Cortex of kidney (tissue), 1 donor: ENCODE data around the gene NIFK.
"Not testable (repeated sequence)": the region's sequence is repeated elsewhere in the genome, so short reads cannot be mapped to it uniquely, and the experiment has no call there.

Experiments
- DNase-seq: peaks from one replicate; lab custom pipeline; 2025; lab: John Stamatoyannopoulos, UW

NIFK gene

DNA sequence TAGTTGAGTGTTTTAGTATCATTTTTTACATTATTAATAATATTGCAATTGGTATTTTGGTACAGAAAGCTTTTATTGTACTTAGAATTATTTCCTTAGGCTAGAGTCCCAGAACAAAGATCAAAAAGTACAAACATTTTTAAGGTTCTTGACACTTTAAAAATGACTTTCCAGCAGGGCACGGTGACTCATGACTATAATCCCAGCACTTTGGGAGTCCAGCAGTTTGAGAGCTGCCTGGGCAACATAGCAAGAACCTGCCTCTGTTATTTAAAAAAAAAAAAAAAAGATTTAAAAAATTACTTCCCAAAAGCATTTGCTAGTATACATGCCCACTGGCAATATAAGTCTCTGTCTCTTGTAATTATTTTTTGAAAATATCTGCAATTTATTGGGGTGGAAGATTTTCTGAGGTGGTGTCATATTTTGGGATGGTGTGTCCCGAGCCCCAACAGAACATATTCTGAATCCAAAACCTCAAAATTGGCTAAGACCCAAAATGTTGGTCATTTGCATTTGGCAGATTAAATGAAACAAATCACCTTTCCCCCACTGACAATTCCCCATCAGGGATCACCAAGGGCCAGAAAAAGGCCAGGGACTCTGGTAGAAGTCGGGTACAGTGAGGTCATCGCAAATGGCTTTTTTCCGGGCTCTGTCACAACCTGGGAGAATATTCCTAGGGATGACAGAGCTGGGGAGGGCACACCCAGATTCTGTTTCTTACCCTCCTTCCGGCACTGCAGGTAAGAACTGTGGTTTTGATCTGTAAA, 42.1 kb downstream of the NIFK start:
- no peak for DNase-seq

DNA sequence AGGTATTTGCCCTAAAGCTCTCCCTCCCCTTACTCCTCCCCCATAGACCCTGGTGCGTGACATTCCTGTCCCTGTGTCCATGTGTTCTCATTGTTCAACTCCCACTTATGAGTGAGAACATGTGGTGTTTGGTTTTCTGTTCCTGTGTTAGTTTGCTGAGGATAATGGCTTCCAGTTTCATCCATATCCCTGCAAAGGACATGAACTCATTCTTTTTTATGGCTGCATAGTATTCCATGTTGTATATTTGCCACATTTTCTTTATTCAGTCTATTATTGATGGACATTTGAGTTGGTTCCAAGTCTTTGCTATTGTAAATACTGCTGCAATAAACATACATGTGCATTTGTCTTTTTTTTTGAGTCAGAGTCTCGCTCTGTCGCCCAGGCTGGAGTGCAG, 46.1 kb downstream of the NIFK start:
- not testable (repeated sequence) for DNase-seq

DNA sequence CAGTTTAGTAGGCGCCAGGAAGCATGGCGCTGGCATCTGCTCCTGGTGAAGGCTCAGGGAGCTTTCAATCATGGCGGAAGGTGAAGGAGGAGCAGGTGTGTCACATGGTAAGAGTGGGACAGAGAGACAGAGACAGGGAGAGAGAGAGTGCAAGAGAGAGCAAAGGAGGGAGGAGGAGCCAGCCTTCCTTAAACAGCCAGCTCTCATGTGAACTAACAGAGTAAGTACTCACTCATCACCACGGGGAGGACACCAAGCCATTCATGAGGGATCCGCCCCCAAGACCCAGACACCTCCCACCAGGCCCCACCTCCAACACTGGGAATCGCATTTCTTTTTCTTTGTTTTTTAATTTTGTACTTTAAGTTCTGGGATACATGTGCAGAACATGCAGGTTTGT, 46.6 kb downstream of the NIFK start:
- DNase-seq = no peak

DNA sequence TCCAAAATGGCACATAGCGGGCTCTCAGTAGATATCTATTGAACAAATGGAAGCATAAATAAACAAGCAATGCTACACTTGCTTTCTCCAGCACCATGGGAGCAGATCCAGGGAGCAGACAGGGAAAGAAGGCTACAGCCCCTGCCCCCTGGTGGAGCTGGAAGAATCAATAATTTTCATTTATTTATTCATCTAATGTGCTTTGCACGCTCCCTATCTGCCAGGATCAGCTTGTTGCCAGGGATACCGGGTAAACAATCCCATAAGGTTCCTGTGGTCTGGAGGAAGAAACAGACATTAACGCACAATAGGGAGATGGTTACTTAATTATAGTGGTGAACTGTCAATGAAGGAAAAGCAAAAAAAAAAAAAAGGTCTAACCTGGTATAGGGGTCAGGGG, 47.3 kb downstream of the NIFK start:
- DNase-seq = no peak

DNA sequence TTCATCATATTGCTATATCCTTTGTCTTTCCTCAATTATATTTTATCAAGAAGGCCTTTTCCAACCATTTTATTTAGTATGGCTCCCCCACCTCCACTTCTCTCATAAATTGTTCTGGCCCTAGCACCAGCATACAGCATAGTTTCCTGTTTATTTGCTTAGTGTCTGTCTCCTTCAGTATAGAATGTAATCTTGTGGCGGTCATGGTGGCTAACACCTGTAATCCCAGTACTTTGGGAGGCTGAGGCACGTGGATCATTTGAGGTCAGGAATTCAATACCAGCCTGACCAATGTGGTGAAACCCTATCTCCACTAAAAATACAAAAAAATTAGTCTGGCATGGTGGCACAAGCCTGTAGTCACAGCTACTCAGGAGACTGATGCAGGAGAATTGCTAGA, 47.9 kb downstream of the NIFK start:
- no peak for DNase-seq

DNA sequence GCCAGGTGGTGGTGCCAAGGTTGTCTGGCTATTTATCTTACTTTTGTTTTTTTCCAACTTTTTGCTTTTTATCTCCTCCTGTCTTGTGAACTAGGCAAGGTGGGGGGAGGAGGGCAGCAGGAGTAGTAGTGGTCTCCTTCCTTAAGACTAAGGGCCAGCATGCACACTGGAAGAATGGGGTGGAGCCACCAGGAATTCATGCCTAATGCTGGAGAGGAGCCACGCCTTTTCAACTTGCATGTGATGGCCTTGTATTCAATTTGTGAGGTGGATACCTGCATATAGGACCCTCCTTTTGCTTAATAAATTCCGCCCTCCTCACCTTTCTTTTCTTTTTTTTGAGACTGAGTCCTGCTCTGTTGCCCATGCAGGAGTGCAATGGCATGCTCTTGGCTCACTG, 49.8 kb downstream of the NIFK start:
- no peak for DNase-seq

DNA sequence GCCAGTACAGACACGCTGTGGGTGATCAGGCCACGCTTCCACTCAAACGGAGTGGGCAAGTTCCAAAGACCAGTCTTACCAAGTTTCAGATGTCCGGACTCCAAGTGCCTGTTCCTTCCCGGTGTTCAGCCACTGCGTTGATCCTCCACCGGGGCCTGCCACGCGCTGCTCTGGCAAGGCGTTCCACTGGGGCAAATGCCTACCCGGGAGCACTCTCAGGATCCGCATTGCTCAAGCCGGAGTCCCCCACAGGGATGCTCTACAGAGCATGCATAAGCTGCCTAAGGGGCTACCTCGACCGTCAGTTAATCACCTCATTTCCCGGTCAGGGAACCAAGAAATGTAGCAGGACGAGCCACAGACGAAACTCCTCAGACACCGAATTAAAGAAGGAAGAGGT, 50.5 kb downstream of the NIFK start:
- DNase-seq = no peak

DNA sequence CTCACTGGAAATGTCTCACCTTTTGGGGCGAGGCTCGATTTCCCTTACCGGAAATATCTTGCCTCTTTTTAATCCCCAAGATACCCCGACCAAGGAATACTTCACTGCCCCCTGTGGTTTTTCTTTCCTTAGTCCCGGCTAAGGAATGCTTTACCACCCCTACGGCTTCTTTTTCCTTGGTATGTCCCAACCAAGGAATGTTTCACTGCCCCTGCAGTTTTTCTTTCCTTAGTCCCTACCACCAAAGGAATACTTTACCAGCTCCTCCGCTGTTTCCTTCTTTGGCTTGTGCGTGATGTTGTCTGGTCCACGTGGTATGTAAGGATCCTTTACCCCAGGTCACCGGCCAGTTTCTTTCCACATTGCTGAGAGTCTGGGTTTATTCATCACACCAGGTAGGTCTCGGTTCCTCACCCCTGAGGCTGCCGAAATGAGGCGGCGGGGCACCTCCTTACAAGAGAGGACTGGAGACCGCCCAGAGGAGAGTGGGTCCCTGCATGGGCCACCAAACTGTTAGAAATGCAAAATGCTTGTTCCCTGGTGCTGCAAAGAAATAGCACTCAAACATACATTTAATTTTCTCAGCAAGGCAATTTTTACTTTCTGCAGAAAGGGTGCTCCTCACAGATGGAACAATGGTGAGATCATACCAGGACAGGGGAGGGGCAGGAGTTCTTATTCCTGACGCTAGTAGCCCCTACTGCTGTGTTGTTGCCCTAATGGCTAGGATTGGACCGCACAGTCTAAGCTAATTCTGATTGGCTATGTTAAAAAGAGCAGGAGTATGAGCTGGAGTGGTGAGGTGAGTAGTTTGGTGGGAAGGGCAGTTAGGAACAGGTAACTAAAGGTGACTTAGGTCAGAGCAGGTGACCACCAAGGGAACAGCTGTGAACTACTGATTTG, 54.0 kb downstream of the NIFK start:
- no peak for DNase-seq

DNA sequence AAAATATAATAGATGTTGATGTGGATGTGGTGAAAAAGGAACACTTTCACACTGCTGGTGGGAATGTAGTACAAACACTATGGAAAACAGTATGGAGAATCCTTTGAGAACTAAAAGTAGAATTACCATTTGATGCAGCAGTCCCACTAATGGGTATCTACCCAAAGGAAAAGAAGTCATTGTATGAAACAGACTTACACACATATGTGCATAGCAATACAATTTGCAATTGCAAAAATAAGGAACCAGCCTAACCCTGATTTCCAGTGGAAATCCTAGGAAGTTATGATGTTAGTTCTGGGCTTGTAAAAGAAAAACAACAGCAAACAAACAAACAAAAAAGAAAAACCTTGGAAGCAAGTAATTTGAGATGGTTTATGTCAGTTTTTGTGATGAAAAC, 58.8 kb downstream of the NIFK start:
- no peak for DNase-seq
